SU-DHL-6 (cell line): ENCODE measurements around the gene MAN2A1.

Experiments used
- CTCF ChIP-seq: fragments of 200-600 bp; sonication (generic); IDR thresholded peaks from one replicate; pipeline ENCODE4 v1.5.1; 2017; ENCODE audit warnings: antibody characterized with exemption, mild to moderate bottlenecking, low read length, moderate library complexity; ENCODE audit not compliant: insufficient read depth, poor library complexity, severe bottlenecking
- EZH2phosphoT487 ChIP-seq: fragments of 200-600 bp; sonication (generic), shearing (Covaris generic); conservative IDR thresholded peaks from 2 replicates; pipeline ENCODE4 v1.6.1; 2018; ENCODE audit warnings: mild to moderate bottlenecking, antibody characterized with exemption, low read length, moderate library complexity, mixed read lengths

- no peak for TF ChIP-seq CTCF
- no peak for TF ChIP-seq EZH2phosphoT487
Observed at GRCh38 chr5:109784687-109785086, 95.0 kb downstream of the MAN2A1 start.
